Dermis blood vessel endothelial cell (primary cell): ENCODE measurements around the gene RLF. TPM values are rescaled to one million over a fixed set of nuclear protein-coding genes. Genes with fewer than 3 reads are reported as not detected.
A peak's percentile ranks its signal among the peaks of the same experiment; 100 is the strongest.
"Not testable (repeated sequence)": the region's sequence is repeated elsewhere in the genome, so short reads cannot be mapped to it uniquely, and the experiment has no call there.

Experiments used
- DNase-seq: peaks from one replicate; pipeline ENCODE4 v3.0.0; 2010
- total RNA-seq: library from RNA; depleted of rRNA; stranded (reverse); fragments of >200 nt; gene quantifications from 2 replicates; pipeline ENCODE4 v1.2.3, GENCODE V29; 2014

Gene RLF
- total RNA-seq, 1 donor from 2014 or later, result 24.5 TPM

GRCh38 chr1:40162753-40163441 is 1.7 kb downstream of the RLF start:
- DNase-seq, result peak; percentile 44

DNA sequence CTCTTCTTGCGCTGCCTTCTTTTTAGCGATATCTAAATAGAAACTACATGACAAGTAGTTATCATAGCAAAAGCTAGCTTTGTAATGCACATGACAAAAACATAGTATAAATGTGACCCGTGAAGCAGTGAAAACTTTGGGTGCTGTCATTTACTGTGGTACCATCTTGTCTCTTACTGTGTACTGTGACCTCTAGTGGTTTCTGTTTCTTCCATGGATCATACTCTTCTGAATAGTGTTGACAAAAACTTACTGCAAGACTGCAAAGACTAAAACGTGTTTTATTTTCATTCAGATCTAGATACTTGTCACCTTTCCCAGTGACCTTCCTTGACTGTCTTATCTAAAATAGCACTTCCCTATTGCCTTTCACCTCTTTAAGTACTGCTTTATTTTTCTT is 6.1 kb downstream of the RLF start:
- no peak for DNase-seq

DNA sequence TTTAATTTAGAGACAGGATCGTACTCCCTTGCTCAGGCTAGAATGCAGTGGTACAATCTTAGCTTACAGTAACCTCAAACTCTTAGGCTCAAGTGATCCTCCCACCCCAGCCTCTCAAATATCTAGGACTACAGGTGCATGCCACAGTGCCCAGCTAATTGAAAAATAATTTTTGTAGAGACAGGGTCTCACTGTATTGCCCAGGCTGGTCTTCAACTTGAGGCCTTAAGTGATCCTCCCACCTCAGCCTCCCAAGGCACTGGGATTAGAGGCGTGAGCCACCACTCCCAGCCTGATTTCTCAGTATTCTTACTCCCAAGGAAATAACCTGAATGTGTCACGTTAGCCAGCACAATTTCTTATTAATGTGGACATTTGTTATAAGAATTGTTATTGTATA is 9.8 kb downstream of the RLF start:
- DNase-seq, result no peak

DNA sequence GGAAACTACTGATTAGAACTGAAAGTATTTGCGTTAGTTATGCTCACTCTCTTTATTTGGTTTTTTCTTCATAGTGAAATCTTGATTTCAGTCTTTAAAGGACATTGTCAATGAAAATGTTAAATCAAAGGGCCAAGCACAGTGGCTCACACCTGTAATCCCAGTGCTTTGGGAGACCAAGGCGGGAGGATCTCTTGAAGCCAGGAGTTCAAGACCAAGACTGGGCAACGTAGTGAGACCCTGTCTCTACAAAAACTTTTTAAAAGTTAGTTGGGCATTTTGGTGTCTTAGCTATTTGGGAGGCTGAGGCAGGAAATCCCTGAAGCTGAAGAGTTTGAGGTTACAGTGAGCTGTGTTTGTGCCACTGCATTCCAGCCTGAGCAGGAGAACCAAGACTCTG is 13.6 kb downstream of the RLF start:
- DNase-seq, result no peak

- not testable (repeated sequence) for DNase-seq
Observed at GRCh38 chr1:40176989-40177388, 15.8 kb downstream of the RLF start.

GRCh38 chr1:40178200-40178599 is 17.0 kb downstream of the RLF start:
- DNase-seq, result no peak

DNA sequence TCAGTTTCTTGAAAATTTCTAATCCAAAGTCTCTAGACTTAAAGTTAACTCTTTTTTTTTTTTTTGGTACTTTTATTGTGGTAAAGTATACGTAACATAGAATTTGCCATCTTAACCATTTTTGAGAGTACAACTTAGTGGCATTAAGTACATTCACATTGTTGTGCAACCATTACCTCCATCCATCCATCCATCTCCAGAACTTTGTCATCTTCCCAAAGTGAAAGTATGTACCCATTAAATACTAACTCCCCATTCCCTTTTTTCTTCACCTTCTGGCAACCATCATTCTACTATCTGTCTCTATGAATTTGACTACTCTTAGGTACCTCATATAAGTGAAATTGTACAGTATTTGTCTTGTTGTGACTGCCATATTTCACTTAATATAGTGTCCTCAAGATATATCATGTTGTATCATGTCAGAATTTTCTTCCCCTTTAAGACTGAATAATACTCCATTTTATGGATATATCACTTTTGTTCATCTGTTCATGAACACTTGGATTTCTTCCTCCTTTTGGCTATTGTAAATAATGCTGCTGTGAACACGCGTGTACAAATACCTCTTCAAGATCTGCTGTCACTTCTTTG is 18.4 kb downstream of the RLF start:
- DNase-seq, result no peak

DNA sequence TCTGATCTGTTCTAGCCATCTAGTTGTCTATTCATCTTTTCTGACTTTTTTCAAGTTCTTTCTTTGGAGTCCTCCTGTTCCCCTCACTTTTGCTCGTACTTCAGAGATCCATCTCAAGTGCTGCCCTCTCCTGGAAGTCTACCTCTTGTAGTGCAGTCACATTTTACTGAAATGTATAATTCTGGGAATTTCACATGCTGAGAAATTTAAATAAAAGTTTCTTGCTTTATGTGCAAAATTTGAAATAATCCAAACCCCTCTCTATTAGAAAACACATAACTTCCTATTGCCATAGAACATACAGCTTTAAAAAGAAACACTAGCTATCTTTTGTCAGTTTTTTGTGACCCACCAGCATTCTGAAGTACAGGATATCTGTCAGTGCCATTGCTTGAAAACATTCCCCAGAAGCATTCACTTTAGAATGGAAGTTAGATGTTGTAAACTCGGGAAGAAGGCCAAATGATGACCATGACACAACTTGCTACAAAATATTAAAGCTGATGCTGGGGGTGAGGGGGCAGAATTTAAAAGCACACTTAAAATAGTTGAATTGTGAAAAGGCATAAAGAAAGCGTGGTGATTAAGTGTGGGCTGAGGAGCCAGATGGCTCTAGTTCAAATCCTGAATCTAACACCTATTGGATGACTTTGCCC is 22.0 kb downstream of the RLF start:
- peak; percentile 63 for DNase-seq

GRCh38 chr1:40184193-40184592 is 23.0 kb downstream of the RLF start:
- DNase-seq, result no peak

DNA sequence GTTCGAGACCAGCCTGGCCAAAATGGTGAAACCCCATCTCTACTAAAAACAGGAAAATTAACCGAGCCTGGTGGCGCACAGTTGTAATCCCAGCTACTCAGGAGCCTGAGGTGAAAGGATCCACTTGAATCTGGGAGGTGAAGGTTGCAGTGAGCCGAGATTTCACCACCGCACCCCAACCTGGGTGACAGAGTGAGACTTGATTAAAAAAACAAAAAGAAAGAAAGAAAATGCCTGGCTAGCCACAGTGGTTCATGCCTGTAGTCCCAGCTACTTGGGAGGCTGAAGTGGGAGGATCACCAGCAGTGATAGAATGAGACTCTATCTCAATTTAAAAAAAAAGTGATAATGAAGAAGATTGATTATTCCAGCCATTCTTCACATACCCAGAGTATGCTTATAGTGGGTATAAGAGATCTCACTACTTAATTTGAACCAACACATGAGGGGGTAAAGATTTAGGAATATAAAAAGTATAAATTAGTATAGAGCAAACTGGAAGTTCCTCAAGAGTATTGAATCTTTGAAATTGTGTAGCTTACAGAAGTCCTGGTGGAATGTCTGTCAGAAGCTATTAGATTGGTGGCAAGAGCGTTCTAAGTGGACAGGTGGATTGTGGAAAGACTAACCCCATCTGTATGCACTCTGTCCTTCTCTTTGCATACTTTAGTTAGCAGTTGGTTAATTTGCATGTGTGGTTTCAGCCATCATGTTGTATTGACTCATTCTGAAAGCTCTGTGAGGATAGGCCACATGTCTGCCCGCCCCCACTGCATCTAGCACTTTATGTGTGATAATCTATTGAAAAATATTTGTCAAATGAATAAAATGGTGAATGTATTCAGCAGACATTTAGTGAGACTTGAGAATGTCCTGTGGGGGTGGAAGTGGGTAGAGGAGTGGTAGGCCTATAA is 25.0 kb downstream of the RLF start:
- no peak for DNase-seq

GRCh38 chr1:40187399-40187798 is 26.2 kb downstream of the RLF start:
- no peak for DNase-seq

GRCh38 chr1:40194639-40195038 is 33.5 kb downstream of the RLF start:
- not testable (repeated sequence) for DNase-seq

GRCh38 chr1:40197656-40198055 is 36.5 kb downstream of the RLF start:
- no peak for DNase-seq

DNA sequence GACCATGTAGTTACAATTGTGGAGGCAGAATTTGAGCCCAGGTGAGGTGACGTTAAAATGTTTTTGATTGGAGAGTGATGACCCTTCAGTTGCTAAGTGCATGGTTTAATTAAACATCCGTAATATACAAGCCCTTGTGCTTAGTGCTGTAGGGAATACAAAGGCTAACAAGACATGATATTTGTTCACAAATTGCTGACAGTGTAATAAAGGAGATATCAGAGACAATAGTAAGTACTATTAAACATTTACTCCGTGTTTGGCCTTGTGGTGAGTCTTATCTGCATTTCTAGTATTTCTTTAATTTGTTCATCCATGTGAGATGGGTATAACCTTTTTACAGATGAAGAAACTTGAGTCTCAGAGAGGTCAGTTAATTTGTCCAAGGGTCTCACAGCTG is 37.9 kb downstream of the RLF start:
- DNase-seq, result no peak

- no peak for DNase-seq
Observed at GRCh38 chr1:40204856-40205255, 43.7 kb downstream of the RLF start.

DNA sequence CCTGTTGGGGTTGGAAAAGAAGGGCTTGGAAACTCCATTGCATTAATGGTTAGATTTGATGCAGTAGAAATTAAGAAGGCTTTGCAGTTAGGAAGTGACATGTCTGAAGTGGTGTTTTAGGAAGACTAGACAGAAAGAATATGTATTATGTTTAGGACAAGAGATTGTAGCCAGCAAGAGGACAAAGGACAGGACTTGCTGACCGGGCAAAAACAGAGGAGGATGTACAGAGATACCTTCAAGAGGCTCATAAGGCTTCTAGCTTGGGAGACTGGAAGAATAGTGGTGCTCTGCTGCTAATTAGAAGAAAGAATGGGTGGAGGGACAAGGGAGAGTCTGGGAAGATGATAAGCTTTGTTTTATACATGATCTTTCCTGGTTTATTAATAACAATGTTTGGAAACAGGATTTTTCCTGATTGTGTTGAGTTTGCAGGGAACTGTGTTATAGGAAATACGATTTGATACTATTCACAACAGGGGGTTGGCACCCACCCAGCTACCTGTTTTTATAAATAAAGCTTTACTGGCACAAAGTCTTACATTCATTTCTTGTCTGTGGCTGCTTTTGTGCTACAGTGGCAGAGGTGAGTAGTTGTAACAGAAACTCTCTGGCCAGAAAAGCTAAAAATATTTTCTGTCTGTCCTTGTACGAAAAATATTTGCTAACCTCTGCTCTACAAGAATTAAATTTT is 49.5 kb downstream of the RLF start:
- DNase-seq, result peak; percentile 3

DNA sequence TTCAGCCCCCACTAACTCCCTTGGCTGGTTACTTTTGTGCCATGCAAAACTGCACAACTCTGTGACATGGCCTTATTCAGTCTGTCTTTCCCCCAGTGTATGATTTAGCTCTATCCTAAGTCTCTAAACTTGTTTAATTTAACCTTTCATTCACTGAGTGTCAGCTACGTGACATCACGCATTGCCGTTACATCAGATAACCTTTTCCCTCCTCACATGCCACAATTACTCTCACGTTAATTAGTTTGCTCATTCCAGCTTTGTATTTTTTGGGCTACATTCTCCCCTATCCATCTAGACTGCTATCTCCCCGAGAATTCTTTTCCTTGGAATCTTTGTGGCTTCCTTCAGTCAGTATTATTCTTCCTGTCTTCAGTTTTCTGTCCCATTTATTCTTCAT is 57.1 kb downstream of the RLF start:
- no peak for DNase-seq

DNA sequence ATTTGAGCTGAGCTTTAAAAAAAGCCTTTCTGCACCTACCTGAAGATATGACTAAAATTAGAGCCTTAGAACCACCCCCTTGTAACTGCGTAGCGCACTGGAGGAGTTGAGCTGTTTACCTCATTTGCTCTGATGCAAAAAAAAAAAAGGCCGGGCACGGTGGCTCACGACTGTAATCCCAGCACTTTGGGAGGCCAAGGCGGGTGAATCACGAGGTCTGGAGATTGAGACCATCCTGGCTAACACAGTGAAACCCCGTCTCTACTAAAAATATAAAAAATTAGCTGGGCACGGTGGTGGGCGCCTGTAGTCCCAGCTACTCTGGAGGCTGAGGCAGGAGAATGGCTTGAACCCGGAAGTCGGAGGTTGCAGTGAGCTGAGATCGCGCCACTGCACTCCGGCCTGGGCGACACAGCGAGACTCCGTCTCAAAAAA is 60.3 kb downstream of the RLF start:
- DNase-seq, result not testable (repeated sequence)

GRCh38 chr1:40221977-40222772 is 61.0 kb downstream of the RLF start:
- no peak for DNase-seq

- no peak for DNase-seq
Observed at GRCh38 chr1:40224040-40224439, 62.9 kb downstream of the RLF start.

- no peak for DNase-seq
Observed at GRCh38 chr1:40226192-40226591, 65.0 kb downstream of the RLF start.

GRCh38 chr1:40232444-40232843 is 71.3 kb downstream of the RLF start:
- DNase-seq, result no peak
